ENCODE data around the gene NELFB.

NELFB gene

DNA sequence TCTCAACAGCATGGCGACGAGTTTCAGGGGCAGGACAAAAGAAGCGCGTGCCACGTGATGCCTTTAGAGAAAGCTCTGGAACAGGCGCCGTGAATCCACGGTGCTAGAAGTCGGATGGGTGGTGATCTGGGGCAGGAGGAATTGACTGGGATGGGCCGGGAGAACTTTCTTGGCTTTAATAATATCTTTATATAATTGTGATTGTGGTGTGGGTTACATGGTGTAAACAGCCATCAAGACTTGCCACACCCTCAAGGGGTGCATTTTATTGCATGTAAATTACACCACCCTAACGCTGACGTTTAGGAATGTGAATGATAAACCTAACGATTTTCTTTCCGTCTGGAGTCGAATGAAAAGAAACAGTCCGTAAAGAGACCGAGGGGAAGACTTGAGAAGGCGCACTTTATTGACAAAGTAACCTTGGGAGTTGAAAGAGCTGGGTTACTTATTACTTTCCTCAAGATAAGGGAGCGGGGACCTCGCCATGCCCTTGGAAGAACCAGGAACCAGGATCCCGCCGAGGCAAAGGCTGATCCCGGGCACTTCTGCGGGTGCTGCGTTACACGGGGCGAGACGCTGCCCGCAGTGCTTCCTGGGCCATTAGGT lies 38.5 kb downstream of the NELFB start:
- H3K4me3 ChIP-seq (ENCODE audit: low read depth, low read length): no peak overlapping the region
- DNase-seq (ENCODE audit: low read depth): no peak
- TF ChIP-seq, protein P1, sequence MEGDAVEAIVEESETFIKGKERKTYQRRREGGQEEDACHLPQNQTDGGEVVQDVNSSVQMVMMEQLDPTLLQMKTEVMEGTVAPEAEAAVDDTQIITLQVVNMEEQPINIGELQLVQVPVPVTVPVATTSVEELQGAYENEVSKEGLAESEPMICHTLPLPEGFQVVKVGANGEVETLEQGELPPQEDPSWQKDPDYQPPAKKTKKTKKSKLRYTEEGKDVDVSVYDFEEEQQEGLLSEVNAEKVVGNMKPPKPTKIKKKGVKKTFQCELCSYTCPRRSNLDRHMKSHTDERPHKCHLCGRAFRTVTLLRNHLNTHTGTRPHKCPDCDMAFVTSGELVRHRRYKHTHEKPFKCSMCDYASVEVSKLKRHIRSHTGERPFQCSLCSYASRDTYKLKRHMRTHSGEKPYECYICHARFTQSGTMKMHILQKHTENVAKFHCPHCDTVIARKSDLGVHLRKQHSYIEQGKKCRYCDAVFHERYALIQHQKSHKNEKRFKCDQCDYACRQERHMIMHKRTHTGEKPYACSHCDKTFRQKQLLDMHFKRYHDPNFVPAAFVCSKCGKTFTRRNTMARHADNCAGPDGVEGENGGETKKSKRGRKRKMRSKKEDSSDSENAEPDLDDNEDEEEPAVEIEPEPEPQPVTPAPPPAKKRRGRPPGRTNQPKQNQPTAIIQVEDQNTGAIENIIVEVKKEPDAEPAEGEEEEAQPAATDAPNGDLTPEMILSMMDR (IDR thresholded peaks at IDR 0.05; ENCODE audit: control insufficient read depth, extremely low read depth, insufficient read depth): no peak

DNA sequence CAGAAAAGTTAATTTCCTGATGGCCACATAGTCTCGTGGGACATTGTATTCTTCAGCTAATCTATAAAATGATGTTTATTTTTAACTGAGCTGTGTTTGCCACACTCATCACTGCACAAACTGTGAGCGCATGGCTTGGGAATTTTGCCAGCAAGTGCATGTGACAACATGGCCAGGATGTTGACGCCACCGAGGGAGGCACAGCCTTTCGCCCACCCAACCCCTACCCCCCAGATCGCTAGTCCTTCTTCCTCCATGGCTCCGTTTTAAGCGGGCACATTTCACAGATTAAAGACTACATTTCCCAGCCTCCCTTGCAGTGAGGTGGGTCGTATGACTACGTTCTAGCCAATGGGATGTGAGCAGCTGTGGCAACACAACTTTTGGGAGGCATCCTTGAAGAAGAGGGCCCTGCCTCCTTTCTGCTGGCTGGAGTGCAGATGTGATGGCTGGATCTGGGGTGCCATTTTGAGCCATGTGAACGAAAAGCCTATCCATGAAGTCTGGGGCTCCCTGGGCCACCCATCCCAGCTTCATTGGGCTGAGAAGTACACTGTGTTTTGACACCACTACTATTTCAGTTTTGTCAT lies 39.1 kb downstream of the NELFB start:
- H3K4me3 ChIP-seq (ENCODE audit: low read depth, low read length): no peak overlapping the region
- TF ChIP-seq, protein P1 (IDR thresholded peaks at IDR 0.05; ENCODE audit: control insufficient read depth, extremely low read depth, insufficient read depth): no peak
- no peak for DNase-seq (ENCODE audit: low read depth)

DNA sequence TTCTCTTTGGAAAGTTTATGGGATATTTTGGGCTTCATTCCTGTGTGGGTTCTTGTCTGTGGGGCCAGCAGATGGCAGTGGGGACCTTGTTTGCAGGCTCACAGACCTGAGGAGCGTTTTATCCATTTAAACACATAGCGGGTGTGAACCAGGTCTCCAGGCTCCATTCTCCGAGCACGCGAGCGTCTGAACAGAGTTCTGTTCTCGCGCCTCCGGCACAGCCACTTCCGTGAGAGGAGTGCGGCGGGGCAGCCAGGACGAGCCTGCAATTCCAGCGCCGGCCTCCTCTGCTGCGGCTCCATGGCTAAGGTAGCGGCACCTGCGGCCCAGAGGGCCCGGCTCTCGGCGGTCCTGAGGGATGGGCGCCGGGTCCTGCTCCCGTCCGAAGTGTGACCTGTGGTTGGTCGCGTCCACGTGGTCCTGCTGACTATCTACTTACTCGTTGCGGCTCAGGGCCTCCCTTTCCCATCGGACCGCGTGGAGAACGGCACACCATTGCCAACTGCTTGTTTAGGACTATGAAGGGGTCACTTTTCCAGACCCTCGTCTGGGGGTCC lies 39.6 kb downstream of the NELFB start:
- TF ChIP-seq, protein P1 (IDR thresholded peaks at IDR 0.05; ENCODE audit: control insufficient read depth, extremely low read depth, insufficient read depth): no peak
- DNase-seq (ENCODE audit: low read depth): no peak
- H3K4me3 ChIP-seq (ENCODE audit: low read depth, low read length): no peak overlapping the region

DNA sequence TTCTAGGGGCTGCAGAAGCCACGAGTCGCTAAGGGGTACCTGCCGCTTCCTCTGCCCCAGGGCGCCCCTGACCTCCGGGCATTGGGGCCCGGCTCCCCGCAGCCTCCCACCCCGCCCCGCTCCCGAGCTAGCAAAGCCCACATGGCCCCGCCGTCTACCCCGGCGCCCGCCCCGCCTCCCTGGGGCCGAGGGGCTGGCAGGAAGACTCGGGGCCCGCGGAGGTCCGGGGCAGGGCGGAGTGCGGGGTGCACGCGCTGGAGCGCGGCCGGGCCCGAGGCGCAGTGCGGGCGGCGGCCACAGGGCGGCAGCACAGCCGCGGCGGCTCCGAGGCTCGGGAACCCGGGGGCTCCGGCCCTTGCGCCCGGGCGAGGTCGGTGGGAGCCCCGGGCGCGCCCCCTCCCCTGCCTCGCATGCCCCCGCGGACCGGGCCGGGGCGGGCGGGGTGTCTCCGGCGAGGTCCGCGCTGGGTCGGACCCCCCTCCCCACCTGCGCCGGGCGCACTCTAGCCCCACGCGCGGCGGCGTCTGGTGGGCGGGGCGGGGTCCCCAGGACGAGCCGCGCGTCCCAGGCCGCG lies 40.2 kb downstream of the NELFB start:
- DNase-seq (ENCODE audit: low read depth): no peak
- no peak overlapping the region for H3K4me3 ChIP-seq (ENCODE audit: low read depth, low read length)
- TF ChIP-seq, protein P1 (IDR thresholded peaks at IDR 0.05; ENCODE audit: control insufficient read depth, extremely low read depth, insufficient read depth): peak; percentile 84

DNA sequence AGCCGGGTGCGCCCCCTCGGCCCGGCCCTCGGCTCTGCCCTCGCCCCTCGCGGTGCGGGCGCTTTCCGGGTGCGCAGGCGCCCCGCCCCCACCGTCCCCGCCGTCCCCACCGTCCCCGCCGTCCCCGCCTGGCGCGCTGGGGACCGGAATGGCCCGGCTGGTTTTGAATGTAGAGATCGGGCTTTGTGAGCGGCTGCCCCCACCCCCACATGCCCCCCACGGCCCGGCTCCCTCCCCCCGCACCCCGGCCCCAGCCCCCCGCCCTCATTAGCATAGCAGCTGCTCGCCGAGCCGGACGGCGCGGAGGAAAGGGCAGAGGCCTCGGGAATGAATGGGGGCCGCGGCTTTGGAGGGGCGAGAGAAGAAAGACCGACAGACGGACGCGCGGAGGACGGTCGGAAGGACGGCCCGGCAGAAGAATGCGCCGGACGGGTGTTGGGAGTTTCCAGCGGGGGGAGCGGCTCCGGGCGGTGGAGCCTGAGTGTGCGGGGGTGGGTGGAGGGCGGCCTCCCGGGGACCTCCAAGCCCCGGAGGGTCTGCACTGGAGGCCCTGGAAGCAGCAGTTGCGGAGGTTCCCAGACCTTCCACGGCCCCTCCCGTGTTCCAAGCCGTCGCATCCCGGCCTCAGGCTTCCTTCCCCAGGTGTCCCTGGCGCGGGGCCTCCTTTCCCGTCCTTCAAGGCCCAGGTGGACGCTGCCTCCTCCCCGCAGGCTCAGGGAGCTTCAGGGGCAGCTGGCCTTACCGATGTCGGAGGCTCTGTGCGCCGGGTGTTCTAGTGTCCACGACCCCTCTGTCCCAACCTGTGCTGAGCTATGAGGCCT lies 40.9 kb downstream of the NELFB start:
- no peak overlapping the region for H3K4me3 ChIP-seq (ENCODE audit: low read depth, low read length)
- TF ChIP-seq, protein P1 (IDR thresholded peaks at IDR 0.05; ENCODE audit: control insufficient read depth, extremely low read depth, insufficient read depth): no peak
- DNase-seq (ENCODE audit: low read depth): no peak

DNA sequence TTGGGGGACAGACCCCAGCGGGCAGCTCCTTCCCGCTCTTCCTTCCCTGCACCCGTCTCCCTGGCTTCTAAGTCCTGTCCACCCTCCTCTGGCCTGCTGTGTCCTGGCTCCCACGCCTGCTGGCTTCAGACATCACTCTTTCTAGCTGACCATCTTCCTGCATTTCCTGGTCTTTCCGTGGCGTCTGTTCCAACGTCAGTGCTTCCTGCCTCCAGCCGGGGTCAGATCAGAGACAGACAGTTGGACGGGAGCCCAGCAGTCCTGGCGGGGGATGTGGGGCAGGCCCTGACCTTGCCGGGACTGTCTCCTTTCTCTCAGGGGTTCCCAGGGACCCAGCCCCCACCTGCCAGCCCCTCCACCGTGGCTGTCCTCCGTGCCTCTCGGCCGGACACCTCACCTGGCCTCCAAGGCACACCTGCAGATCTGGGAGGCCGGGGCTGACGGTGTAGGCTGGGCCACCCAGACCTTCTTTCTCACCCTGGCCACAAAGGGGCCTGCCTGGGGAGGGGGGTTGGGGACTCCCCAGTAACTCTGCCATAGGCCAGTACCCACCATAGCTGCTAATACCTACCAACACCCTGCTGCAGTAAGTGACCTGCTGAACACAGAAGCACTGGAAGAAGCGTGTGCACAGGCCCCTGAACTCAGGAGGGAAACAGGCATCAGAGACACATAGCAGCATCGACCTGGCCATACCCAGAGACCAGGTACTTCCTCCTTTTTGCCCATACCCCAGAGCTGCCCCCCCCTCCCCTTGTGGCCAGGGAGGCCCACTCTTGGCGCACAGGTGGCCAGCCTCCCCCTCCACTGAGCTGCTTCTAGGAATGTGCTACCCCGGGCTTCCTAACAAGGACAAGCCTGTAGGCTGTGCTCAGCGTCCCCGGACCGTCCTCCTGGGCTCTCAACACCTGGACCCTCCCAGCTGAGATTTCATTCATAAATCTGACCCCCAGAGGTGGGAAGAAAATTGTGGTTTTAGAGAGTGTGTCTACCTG lies 41.8 kb downstream of the NELFB start:
- TF ChIP-seq, protein P1 (IDR thresholded peaks at IDR 0.05; ENCODE audit: control insufficient read depth, extremely low read depth, insufficient read depth): no peak
- no peak overlapping the region for H3K4me3 ChIP-seq (ENCODE audit: low read depth, low read length)
- DNase-seq (ENCODE audit: low read depth): no peak

All from LNCaP clone FGC (cell line).